ENCODE measurements around the gene PRMT7. TPM values are rescaled to one million over a fixed set of nuclear protein-coding genes. Genes with fewer than 3 reads are reported as not detected.

PRMT7 gene
- polyA plus RNA-seq, 1 donor (not counting 4 experiments of a cell fraction or from before 2014, with no cell fraction given), result 27.4 TPM

- Histone ChIP-seq H3K4me3 (ENCODE audit: control insufficient read depth in 2 of 3, extremely low read depth in 1 of 3, insufficient read depth in 2 of 3, low read depth in 1 of 3, low read length in 3 of 3) (no peak overlapping the region), H3K9me3 (ENCODE audit: control insufficient read depth, low read depth, low read length) (no peaks in the 10 kb centered on the region), H3K36me3 (ENCODE audit: control insufficient read depth in 2 of 2, extremely low read depth in 1 of 2, insufficient read depth in 2 of 2, low read length in 2 of 2) (no peaks in the 10 kb centered on the region), H2AFZ (ENCODE audit: control insufficient read depth, low read length) (no peak overlapping the region), H3K9me1 (ENCODE audit: control insufficient read depth, extremely low read depth, insufficient read depth, low read length) (no peaks in the 10 kb centered on the region), H3K9ac (ENCODE audit: control insufficient read depth, extremely low read depth, insufficient read depth, low read length) (no peak overlapping the region), H4K20me1 (ENCODE audit: control insufficient read depth, extremely low read depth, insufficient read depth, low read length) (no peaks in the 10 kb centered on the region), H3K27ac (ENCODE audit: control insufficient read depth, insufficient read depth, low read length) (no peak overlapping the region), H3K79me2 (ENCODE audit: control insufficient read depth, insufficient read depth, low read length) (no peaks in the 10 kb centered on the region), H3K4me2 (ENCODE audit: control insufficient read depth, extremely low read depth, insufficient read depth, low read depth, low read length) (no peak overlapping the region), H3K4me1 (ENCODE audit: control insufficient read depth, extremely low read depth, insufficient read depth, low read length) (no peaks in the 10 kb centered on the region), H3K27me3 (ENCODE audit: control insufficient read depth, extremely low read depth, insufficient read depth, low read length) (peaks cover 8% of the 10 kb centered on the region)
- dilution Hi-C loops (cut with MboI; ENCODE audit: extremely low pct_ligation_motif_present, low sequenced_read_pairs), result no loop called here
- TF ChIP-seq CTCF (optimal IDR thresholded peaks at IDR 0.05 in 1 of 3, IDR thresholded peaks at IDR 0.05 in 1 of 3, conservative IDR thresholded peaks at IDR 0.05 in 1 of 3; ENCODE audit: extremely low read depth in 1 of 3, insufficient read depth in 2 of 3, low read length in 3 of 3) (no peak), EZH2 (IDR thresholded peaks at IDR 0.05; ENCODE audit: low read length) (no peak)
- DNase-seq (ENCODE audit: low read depth, low spot score) (no peak), FAIRE-seq (no peak)
Observed at GRCh38 chr16:68395167-68395786, 84.5 kb downstream of the PRMT7 start.

GRCh38 chr16:68395815-68396214, 85.0 kb downstream of the PRMT7 start:
- Histone ChIP-seq H3K9me1 (ENCODE audit: control insufficient read depth, extremely low read depth, insufficient read depth, low read length) (no peaks in the 10 kb centered on the region), H3K4me3 (ENCODE audit: control insufficient read depth in 2 of 3, extremely low read depth in 1 of 3, insufficient read depth in 2 of 3, low read depth in 1 of 3, low read length in 3 of 3) (no peak overlapping the region), H2AFZ (ENCODE audit: control insufficient read depth, low read length) (no peak overlapping the region), H3K9ac (ENCODE audit: control insufficient read depth, extremely low read depth, insufficient read depth, low read length) (no peak overlapping the region), H3K9me3 (ENCODE audit: control insufficient read depth, low read depth, low read length) (no peaks in the 10 kb centered on the region), H3K27me3 (ENCODE audit: control insufficient read depth, extremely low read depth, insufficient read depth, low read length) (peaks cover 8% of the 10 kb centered on the region), H3K79me2 (ENCODE audit: control insufficient read depth, insufficient read depth, low read length) (no peaks in the 10 kb centered on the region), H3K27ac (ENCODE audit: control insufficient read depth, insufficient read depth, low read length) (no peak overlapping the region), H3K4me1 (ENCODE audit: control insufficient read depth, extremely low read depth, insufficient read depth, low read length) (no peaks in the 10 kb centered on the region), H3K36me3 (ENCODE audit: control insufficient read depth in 2 of 2, extremely low read depth in 1 of 2, insufficient read depth in 2 of 2, low read length in 2 of 2) (no peaks in the 10 kb centered on the region), H3K4me2 (ENCODE audit: control insufficient read depth, extremely low read depth, insufficient read depth, low read depth, low read length) (no peak overlapping the region), H4K20me1 (ENCODE audit: control insufficient read depth, extremely low read depth, insufficient read depth, low read length) (no peaks in the 10 kb centered on the region)
- DNase-seq (ENCODE audit: low read depth, low spot score) (no peak), FAIRE-seq (no peak)
- dilution Hi-C loops (cut with MboI; ENCODE audit: extremely low pct_ligation_motif_present, low sequenced_read_pairs), result no loop called here
- no peak for TF ChIP-seq CTCF (optimal IDR thresholded peaks at IDR 0.05 in 1 of 3, IDR thresholded peaks at IDR 0.05 in 1 of 3, conservative IDR thresholded peaks at IDR 0.05 in 1 of 3; ENCODE audit: extremely low read depth in 1 of 3, insufficient read depth in 2 of 3, low read length in 3 of 3)
- TF ChIP-seq EZH2 (IDR thresholded peaks at IDR 0.05; ENCODE audit: low read length), result no peak

Measured in keratinocyte (primary cell).